Panc1 (cell line): Measurements from ENCODE around the gene TTC9B.

Source experiments
- SIN3A ChIP-seq: IDR thresholded peaks from 2 replicates; pipeline ENCODE4 v1.6.1; 2012; ENCODE audit warnings: low read depth, mild to moderate bottlenecking, low read length, moderate library complexity, borderline replicate concordance; ENCODE audit not compliant: insufficient read depth
- TCF7L2 ChIP-seq: IDR thresholded peaks from 2 replicates; pipeline ENCODE4 v1.6.1; 2011; ENCODE audit warnings: mild to moderate bottlenecking, low read depth, low read length, inconsistent platforms
- TF ChIP-seq, protein P1 (sequence below): fragments of 450-650 bp; IDR thresholded peaks from 2 replicates; pipeline ENCODE4 v1.5.1; 2017; ENCODE audit warnings: mild to moderate bottlenecking

DNA sequence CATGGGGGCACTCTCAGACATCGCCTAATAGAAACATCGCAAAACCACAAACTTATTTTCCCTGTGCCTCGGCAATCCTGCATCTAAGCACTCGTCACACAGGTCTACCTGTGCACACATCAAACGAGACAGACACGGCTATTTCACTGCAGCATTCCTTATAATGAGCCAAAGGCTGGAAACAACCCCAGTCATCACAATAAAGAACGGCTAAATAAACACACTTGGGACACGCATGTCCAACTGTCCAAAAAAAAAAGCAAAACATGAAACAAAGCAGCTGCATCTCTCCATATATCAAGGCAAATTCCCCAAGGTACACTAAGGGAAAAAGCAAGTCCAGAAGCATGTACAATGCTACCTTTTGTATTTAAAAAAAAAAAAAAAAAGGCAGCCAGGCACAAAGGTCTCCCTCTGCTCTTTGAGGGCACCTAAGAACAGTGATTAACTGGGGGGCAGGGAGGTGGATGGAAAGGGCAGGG is 35.5 kb upstream of the TTC9B start:
- TF ChIP-seq, protein P1, sequence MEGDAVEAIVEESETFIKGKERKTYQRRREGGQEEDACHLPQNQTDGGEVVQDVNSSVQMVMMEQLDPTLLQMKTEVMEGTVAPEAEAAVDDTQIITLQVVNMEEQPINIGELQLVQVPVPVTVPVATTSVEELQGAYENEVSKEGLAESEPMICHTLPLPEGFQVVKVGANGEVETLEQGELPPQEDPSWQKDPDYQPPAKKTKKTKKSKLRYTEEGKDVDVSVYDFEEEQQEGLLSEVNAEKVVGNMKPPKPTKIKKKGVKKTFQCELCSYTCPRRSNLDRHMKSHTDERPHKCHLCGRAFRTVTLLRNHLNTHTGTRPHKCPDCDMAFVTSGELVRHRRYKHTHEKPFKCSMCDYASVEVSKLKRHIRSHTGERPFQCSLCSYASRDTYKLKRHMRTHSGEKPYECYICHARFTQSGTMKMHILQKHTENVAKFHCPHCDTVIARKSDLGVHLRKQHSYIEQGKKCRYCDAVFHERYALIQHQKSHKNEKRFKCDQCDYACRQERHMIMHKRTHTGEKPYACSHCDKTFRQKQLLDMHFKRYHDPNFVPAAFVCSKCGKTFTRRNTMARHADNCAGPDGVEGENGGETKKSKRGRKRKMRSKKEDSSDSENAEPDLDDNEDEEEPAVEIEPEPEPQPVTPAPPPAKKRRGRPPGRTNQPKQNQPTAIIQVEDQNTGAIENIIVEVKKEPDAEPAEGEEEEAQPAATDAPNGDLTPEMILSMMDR, result no peak
- TF ChIP-seq SIN3A (no peak), TCF7L2 (no peak)
